ENCODE measurements around the gene SELENOV. TPM values are rescaled to one million over a fixed set of nuclear protein-coding genes. Genes with fewer than 3 reads are reported as not detected.

Gene SELENOV
- total RNA-seq, 1 donor from 2014 or later, result 0.73 TPM

GRCh38 chr19:39543477-39543857 lies 28.5 kb downstream of the SELENOV start:
- peaks cover 6% of the 10 kb centered on the region for H4K20me1 ChIP-seq (ENCODE audit: low read depth)
- TF ChIP-seq EZH2 (IDR thresholded peaks at IDR 0.05), result no peak
- no peak for TF ChIP-seq EZH2phosphoT487 (IDR thresholded peaks at IDR 0.05)
- TF ChIP-seq CTCF (IDR thresholded peaks at IDR 0.05), result no peak
- no peaks in the 10 kb centered on the region for H3K27me3 ChIP-seq
- Mint-ChIP-seq H3K27ac (no peak overlapping the region), H3K27me3 (ENCODE audit: insufficient read depth, low read depth) (peaks cover 3% of the 10 kb centered on the region), H3K9me3 (no peaks in the 10 kb centered on the region), H3K4me3 (no peak overlapping the region), H3K4me1 (peaks cover 25% of the 10 kb centered on the region), H3K36me3 (no peaks in the 10 kb centered on the region)
- peaks cover 11% of the 10 kb centered on the region for H3K79me2 ChIP-seq (ENCODE audit: low read depth)
- no peak overlapping the region for H3K4me2 ChIP-seq
- H3K36me3 ChIP-seq, result no peaks in the 10 kb centered on the region
- no peak overlapping the region for H3K4me3 ChIP-seq
- H3F3A ChIP-seq (ENCODE audit: low read depth), result peaks cover 11% of the 10 kb centered on the region
- H3K27ac ChIP-seq, result no peak overlapping the region
- no peak overlapping the region for H2AFZ ChIP-seq (replicated peaks)
- H3K9me3 ChIP-seq (ENCODE audit: low read depth), result no peaks in the 10 kb centered on the region
- no peak for DNase-seq (ENCODE audit: low spot score)
- H3K4me1 ChIP-seq, result peaks cover 18% of the 10 kb centered on the region
- H3K9ac ChIP-seq, result no peak overlapping the region

GRCh38 chr19:39544226-39544903 lies 29.4 kb downstream of the SELENOV start:
- peaks cover 2% of the 10 kb centered on the region for H3K79me2 ChIP-seq (ENCODE audit: low read depth)
- H2AFZ ChIP-seq (replicated peaks), result no peak overlapping the region
- H3K27ac Mint-ChIP-seq, result no peak overlapping the region
- H4K20me1 ChIP-seq (ENCODE audit: low read depth), result no peaks in the 10 kb centered on the region
- H3K36me3 Mint-ChIP-seq, result no peaks in the 10 kb centered on the region
- peaks cover 13% of the 10 kb centered on the region for H3K4me1 ChIP-seq
- H3F3A ChIP-seq (ENCODE audit: low read depth), result peaks cover 8% of the 10 kb centered on the region
- no peaks in the 10 kb centered on the region for H3K27me3 ChIP-seq
- TF ChIP-seq CTCF (IDR thresholded peaks at IDR 0.05) (no peak), EZH2phosphoT487 (IDR thresholded peaks at IDR 0.05) (no peak), EZH2 (IDR thresholded peaks at IDR 0.05) (no peak)
- no peak for DNase-seq (ENCODE audit: low spot score)
- H3K9ac ChIP-seq, result no peak overlapping the region
- no peaks in the 10 kb centered on the region for H3K9me3 ChIP-seq (ENCODE audit: low read depth)
- peaks cover 17% of the 10 kb centered on the region for H3K4me1 Mint-ChIP-seq
- peaks cover 3% of the 10 kb centered on the region for H3K27me3 Mint-ChIP-seq (ENCODE audit: insufficient read depth, low read depth)
- H3K36me3 ChIP-seq, result no peaks in the 10 kb centered on the region
- no peak overlapping the region for H3K4me2 ChIP-seq
- no peak overlapping the region for H3K27ac ChIP-seq
- no peak overlapping the region for H3K4me3 Mint-ChIP-seq
- no peaks in the 10 kb centered on the region for H3K9me3 Mint-ChIP-seq
- H3K4me3 ChIP-seq, result no peak overlapping the region

GRCh38 chr19:39544911-39545310 lies 30.0 kb downstream of the SELENOV start:
- Histone ChIP-seq H4K20me1 (ENCODE audit: low read depth) (no peaks in the 10 kb centered on the region), H3K79me2 (ENCODE audit: low read depth) (no peaks in the 10 kb centered on the region), H3F3A (ENCODE audit: low read depth) (peaks cover 6% of the 10 kb centered on the region), H3K4me1 (peaks cover 13% of the 10 kb centered on the region), H3K9me3 (ENCODE audit: low read depth) (no peaks in the 10 kb centered on the region), H3K36me3 (no peaks in the 10 kb centered on the region), H3K27ac (no peak overlapping the region), H3K9ac (no peak overlapping the region), H2AFZ (replicated peaks) (no peak overlapping the region), H3K4me3 (no peak overlapping the region), H3K27me3 (no peaks in the 10 kb centered on the region), H3K4me2 (no peak overlapping the region)
- Mint-ChIP-seq H3K4me3 (no peak overlapping the region), H3K27me3 (ENCODE audit: insufficient read depth, low read depth) (peaks cover 2% of the 10 kb centered on the region), H3K36me3 (no peaks in the 10 kb centered on the region), H3K27ac (no peak overlapping the region), H3K9me3 (no peaks in the 10 kb centered on the region), H3K4me1 (peaks cover 17% of the 10 kb centered on the region)
- DNase-seq (ENCODE audit: low spot score), result no peak
- TF ChIP-seq EZH2 (IDR thresholded peaks at IDR 0.05), result no peak
- no peak for TF ChIP-seq EZH2phosphoT487 (IDR thresholded peaks at IDR 0.05)
- no peak for TF ChIP-seq CTCF (IDR thresholded peaks at IDR 0.05)
